GM19328 (cell line): ENCODE data around the gene RAB20.
"Not testable (repeated sequence)": the region's sequence is repeated elsewhere in the genome, so short reads cannot be mapped to it uniquely, and the experiment has no call there.

Experiments
- ATAC-seq: cut with Tn5 transposase; IDR thresholded peaks from one replicate; pipeline ENCODE4 v1.9.1; 2021; ENCODE audit warnings: mild to moderate bottlenecking, moderate library complexity; ENCODE audit not compliant: unreplicated experiment

RAB20 gene, protein sequence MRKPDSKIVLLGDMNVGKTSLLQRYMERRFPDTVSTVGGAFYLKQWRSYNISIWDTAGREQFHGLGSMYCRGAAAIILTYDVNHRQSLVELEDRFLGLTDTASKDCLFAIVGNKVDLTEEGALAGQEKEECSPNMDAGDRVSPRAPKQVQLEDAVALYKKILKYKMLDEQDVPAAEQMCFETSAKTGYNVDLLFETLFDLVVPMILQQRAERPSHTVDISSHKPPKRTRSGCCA

GRCh38 chr13:110561344-110562035 lies at the start of gene RAB20:
Gene RAB20 (minus strand): TSS chr13:110561722. CDS start chr13:110561519, 203 bp downstream.
- peak; percentile 66 for ATAC-seq

DNA sequence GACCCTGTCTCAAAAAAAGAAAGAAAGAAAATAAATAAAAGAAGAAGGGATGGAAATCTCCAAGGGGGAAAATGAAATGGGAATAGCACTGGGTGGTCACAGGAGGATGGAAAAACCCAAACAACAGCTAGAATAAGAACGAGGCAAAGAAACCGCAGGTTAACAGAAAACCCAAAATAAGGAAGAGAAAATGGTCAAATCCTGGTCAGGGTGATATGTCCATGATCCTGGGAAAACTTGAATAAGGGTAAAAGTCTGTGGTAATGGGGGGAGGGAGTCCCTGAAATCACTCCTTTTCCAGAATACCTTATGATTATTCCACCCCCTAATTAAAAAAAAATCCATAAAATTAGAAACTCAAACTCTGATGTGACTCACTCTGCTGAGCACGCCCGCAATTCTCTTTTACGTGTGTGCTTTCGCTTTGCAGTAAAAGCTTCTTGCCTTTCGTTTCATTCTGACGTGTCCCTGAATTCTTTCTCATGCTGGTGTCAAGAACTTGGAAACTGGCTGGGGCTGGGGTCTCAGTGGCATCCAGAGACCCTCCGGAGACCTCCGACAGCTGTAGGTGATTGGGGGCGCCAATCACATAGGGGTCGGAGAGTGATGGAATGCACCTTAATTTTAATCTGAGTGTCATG lies 49.6 kb upstream of the RAB20 start:
- ATAC-seq = no peak

GRCh38 chr13:110607675-110608224 lies 46.2 kb upstream of the RAB20 start:
- no peak for ATAC-seq

DNA sequence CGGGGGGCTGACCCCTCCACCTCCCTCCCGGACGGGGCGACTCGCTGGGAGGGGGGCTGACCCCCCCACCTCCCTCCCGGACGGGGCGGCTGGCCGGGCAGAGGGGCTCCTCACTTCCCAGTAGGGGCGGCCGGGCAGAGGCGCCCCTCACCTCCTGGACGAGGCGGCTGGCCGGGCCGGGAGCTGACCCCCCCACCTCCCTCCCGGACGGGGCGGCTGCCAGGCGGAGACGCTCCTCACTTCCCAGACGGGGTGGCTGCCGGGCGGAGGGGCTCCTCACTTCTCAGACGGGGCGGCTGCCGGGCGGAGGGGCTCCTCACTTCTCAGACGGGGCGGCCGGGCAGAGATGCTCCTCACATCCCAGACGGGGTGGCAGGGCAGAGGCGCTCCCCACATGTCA lies 44.8 kb upstream of the RAB20 start:
- not testable (repeated sequence) for ATAC-seq

DNA sequence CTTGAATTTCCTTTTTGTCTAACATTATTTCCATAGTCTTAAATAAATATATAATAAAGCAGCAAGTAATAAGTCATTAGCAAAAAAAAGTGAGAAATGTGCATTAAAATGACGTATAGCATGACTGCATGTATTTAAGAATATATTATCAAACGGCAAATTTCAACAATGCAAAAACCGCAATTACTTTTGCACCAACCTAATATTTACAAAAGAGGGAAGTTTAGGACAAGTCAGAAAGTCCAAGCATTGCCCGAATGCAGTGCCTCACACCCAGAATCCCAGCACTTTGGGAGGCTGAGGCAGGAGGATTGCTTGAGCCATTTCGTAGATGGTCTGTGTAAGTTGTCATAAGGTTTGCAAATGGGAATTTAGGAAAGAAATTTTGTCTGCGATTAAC lies 43.6 kb upstream of the RAB20 start:
- no peak for ATAC-seq

DNA sequence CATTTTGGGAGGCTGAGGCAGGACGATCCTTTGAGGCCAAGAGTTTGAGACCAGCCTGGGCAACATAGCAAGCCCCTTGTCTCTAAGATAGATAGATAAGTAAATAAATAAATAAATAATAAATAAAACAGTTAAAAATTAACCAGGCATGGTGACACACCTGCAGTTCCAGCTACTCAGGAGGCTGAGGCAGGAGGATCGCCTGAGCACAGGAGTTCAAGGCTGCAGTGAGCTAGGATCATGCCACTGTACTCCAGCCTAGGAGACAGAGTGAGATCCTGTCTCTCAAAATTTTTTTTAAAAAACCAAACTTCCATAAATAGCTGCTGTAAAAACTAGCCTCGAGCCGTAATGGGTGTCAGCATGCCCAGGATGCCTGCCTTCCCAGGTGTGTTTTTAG lies 39.5 kb upstream of the RAB20 start:
- ATAC-seq = no peak

GRCh38 chr13:110600261-110600819 lies 38.8 kb upstream of the RAB20 start:
- ATAC-seq = no peak

GRCh38 chr13:110597041-110597689 lies 35.6 kb upstream of the RAB20 start:
- ATAC-seq = no peak

- ATAC-seq = peak; percentile 70
Measured at GRCh38 chr13:110593430-110594130, 32.1 kb upstream of the RAB20 start.

GRCh38 chr13:110592665-110593064 lies 31.1 kb upstream of the RAB20 start:
- no peak for ATAC-seq

GRCh38 chr13:110590577-110590976 lies 29.1 kb upstream of the RAB20 start:
- ATAC-seq = no peak

DNA sequence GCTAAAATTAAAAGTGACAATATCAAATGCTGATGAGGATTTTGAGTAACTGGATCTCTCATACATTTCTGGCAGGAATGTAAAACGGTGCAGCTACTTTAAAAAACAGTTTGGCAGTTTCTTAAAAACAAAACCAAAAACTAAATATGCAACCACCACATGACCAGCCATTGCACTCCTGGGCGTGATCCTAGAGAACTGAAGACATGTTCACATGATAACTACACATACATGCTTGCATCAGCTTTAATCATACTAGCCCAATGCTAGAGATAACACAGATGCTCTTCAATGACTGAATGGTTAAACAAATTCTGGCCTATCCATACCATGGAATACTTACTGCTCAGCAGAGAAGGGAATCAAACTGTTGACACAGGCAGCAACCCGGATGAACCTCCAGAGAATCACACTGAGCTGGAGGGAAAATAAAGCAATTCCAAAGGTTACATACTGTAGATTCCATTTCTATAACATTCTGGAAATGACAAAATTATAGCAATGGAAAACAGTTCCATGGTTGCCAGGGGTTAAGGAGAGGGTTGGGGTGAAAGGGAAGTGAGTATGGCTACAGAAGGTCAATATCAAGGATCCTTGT lies 28.4 kb upstream of the RAB20 start:
- ATAC-seq = no peak

DNA sequence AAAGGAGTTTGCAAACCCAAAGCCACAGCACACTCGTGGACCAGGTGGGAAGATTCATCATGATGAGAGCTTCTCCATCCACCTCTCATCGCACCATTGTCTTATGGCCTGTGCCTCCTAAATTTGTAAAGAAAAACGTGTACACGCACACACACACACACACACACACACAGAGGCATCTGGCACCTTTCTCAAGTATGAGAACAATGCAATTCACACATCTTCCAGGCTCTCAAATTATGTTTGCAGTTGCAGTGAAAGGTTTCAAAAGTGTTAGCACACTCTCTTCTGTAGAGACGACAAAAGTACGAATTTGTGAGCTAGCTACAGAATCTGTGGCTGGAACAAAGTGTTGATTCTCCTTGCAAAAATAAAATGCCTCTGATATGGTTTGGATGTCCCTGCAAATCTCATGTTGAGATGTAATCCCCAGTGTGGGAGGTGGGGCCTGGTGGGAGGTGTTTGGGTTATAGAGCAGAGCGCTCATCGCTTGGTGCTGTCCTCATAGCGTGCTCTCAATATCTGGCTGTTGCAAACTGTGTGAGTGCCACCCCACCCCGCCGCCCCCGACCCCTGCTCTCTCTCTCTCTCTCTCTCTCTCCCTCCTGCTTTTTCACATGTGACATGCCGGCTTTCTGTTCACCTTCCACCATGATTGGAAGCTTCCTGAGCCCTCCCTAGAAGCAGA lies 21.8 kb upstream of the RAB20 start:
- ATAC-seq = no peak

DNA sequence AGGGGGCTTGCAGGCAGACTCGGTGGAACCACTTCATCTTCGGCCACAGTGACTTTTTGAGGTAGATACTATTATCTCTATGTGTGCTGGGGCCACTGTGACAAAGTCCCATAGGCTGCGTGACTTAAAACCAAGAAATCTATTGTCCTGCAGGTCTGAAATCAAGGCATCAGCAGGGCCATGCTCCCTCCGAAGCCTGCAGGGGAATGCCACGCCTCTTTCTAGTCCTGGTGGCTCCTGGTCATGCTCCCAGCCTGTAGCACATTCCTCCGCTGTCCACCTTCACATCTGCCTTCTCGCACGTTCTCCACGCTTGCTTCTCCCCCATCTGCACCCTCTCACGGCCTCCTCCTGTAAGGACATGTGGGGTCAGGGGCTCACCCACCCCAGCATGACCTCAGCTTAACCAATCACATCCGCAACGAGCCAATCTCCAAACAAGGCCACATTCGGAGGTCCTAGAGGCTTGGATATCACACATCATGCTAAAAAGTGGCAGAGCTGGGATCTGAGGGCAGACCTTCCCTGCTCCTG lies 21.0 kb upstream of the RAB20 start:
- ATAC-seq = no peak

DNA sequence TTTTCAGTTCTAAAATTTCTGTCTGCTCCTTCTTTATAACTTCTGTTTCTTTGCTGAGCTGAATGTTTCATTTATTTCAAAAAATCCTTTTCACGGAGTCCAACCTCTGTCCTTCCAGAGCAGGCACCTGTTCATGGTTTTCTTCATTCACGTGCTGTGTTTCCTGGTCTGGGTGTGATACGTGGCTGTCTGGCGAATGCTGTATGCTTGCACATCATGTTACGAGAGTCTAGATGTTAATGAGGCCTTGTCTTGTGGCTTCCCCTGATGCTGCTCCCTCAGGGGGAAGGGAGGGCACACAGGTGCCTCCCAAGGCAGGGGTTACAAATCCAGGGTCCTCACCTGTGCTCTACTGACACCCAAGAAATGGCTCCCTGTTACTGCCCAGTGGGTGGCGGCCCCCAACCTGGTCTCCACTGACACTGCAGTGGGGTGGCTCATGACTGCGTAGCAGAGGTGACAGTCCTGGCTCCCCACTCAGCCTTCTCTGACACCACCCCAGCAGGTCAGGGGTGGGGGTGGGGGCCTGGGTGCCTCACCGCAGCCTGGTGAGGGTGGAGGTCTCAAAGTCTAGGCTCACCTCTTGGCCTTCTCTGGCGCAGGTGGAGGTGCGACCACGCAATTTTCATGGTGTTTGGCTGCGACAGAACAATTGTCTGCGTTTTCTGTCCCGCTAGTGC lies 20.1 kb upstream of the RAB20 start:
- ATAC-seq = no peak

GRCh38 chr13:110580800-110581199 lies 19.3 kb upstream of the RAB20 start:
- ATAC-seq = no peak

DNA sequence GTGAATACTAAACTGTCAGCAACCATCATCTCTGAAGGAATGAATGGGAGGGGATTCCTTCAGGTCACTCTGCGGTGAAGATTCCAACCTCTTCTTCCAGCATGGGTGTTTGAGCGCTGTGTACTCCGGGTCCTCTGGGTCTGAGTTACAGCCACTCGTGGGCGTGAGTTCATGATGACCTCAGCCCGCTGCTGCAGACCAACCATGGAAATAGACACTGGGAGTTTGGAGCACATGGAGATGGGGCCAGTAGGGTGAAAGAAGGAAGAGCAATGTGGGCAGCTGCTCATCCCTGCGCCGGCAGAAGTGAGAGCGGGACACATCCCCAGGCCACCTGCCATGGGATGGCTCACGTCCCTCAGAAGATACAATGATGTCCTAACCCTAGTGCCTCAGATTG lies 16.8 kb upstream of the RAB20 start:
- ATAC-seq = no peak

DNA sequence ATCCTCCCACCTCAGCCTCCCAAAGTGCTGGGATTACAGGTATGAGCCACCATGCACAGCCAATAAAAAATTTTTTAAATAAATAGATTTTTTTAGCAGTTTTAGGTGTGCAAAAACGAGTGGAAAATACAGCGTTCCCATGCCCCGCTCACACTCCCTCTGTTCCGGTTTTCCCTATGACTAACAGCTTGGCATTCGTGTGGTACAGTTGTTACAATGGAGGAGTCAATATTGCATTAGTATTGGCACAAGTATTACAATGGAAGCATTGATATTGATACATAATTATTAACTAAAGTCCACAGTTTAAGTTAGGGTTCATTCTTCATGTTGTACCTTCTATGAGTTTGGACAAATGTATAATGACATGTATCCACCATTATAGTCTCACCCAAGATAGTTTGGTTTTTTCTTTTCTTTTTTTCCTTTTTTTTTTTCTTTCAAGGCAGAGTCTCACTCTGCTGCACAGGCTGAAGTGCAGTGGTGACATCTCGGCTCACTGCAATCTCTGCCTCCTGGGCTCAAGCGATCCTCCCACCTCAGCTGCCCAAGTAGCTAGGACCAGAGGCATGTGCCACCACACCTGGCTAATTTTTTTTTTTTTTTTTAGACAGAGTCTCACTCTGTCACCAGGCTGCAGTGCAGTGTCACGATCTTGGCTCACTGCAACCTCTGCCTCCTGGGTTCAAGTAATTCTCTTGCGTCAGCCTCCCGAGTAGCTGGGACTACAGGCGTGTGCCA lies 15.4 kb upstream of the RAB20 start:
- no peak for ATAC-seq
